Adrenal gland (tissue), 5 donors: ENCODE data around the gene TMEM51.

Experiments
- CTCF ChIP-seq, 6 experiments: fragments of 450-650 bp in 4 of 6; fragments of 200-600 bp in 2 of 6; sonication (generic) in 1 of 6; IDR thresholded peaks; 1 replicate in 5 of 6; 2 replicates in 1 of 6; pipeline versions ENCODE4 v1.5.1 to v1.8.0; 2016 to 2021; ENCODE audit warnings: antibody characterized with exemption in 6 of 6, mild to moderate bottlenecking in 2 of 6, moderate library complexity in 1 of 6
- POLR2A ChIP-seq, 2 donors: fragments of 450-650 bp; IDR thresholded peaks; one replicate each; pipeline ENCODE4 v1.6.1; 2017; ENCODE audit warnings: antibody characterized with exemption in 2 of 2, mild to moderate bottlenecking in 2 of 2, moderate library complexity in 1 of 2
- donor health status: DM: no; HTN: no; CAD: no.

GRCh38 chr1:15214527-15214926, 61.0 kb downstream of the TMEM51 start:
- TF ChIP-seq CTCF (IDR thresholded peaks at IDR 0.05) (no peak), POLR2A (IDR thresholded peaks at IDR 0.05) (no peak)
